H9 (cell line): Measurements from ENCODE around the gene EHF. TPM values are rescaled to one million over a fixed set of nuclear protein-coding genes. Genes with fewer than 3 reads are reported as not detected.

Source experiments
- DNase-seq: peaks from one replicate; pipeline ENCODE4 v3.0.0-alpha.2; 2017
- H2AFZ ChIP-seq: one replicate; pipeline ENCODE4 v1.6.1; 2013; ENCODE audit warnings: mild to moderate bottlenecking, low read length, control low read depth, moderate library complexity
- H2AK5ac ChIP-seq: 2 replicates; pipeline ENCODE4 v1.6.1; 2013; ENCODE audit warnings: low read length, control low read depth, mixed read lengths; ENCODE audit not compliant: insufficient read length
- H2BK120ac ChIP-seq: one replicate; pipeline ENCODE4 v1.6.1; 2013; ENCODE audit warnings: low read depth, mild to moderate bottlenecking, low read length, control low read depth, inconsistent platforms; ENCODE audit not compliant: poor library complexity, severe bottlenecking
- H2BK12ac ChIP-seq: 2 replicates; pipeline ENCODE4 v1.6.1; 2013; ENCODE audit warnings: low read length, control low read depth, mixed read lengths, low read depth; ENCODE audit not compliant: insufficient read length
- H2BK15ac ChIP-seq: 2 replicates; pipeline ENCODE4 v1.6.1; 2013; ENCODE audit warnings: low read depth, low read length, control low read depth
- H2BK20ac ChIP-seq: one replicate; pipeline ENCODE4 v1.6.1; 2013; ENCODE audit warnings: low read depth, mild to moderate bottlenecking, low read length, control low read depth, inconsistent platforms; ENCODE audit not compliant: poor library complexity, severe bottlenecking
- H2BK5ac ChIP-seq: 2 replicates; pipeline ENCODE4 v1.6.1; 2013; ENCODE audit warnings: low read length, control low read depth, mixed read lengths; ENCODE audit not compliant: insufficient read length
- H3K14ac ChIP-seq: 2 replicates; pipeline ENCODE4 v1.6.1; 2013; ENCODE audit warnings: low read length, control low read depth; ENCODE audit not compliant: insufficient read depth
- H3K18ac ChIP-seq: 2 replicates; pipeline ENCODE4 v1.6.1; 2013; ENCODE audit warnings: low read depth, mild to moderate bottlenecking, mixed read lengths, low read length, control low read depth; ENCODE audit not compliant: insufficient read length
- H3K23ac ChIP-seq: 2 replicates; pipeline ENCODE4 v1.6.1; 2013; ENCODE audit warnings: low read length, control low read depth, mixed read lengths, low read depth; ENCODE audit not compliant: insufficient read length
- H3K23me2 ChIP-seq: 2 replicates; pipeline ENCODE4 v1.6.1; 2013; ENCODE audit warnings: low read depth, mild to moderate bottlenecking, mixed read lengths, low read length, control low read depth; ENCODE audit not compliant: insufficient read length, poor library complexity, severe bottlenecking
- H3K27ac ChIP-seq: 2 replicates; pipeline ENCODE4 v1.5.1; 2013; ENCODE audit warnings: low read length, control low read depth, mixed read lengths, low read depth; ENCODE audit not compliant: insufficient read length
- H3K27me3 ChIP-seq: 2 replicates; pipeline ENCODE4 v1.6.1; 2013; ENCODE audit warnings: low read length, control low read depth, inconsistent platforms; ENCODE audit not compliant: insufficient read depth
- H3K4ac ChIP-seq: 2 replicates; pipeline ENCODE4 v1.6.1; 2013; ENCODE audit warnings: low read depth, mild to moderate bottlenecking, control low read depth, inconsistent platforms, low read length, moderate library complexity
- H3K4me1 ChIP-seq: 2 replicates; pipeline ENCODE4 v1.6.1; 2013; ENCODE audit warnings: low read length, control low read depth, inconsistent platforms; ENCODE audit not compliant: insufficient read depth
- H3K4me2 ChIP-seq: 2 replicates; pipeline ENCODE4 v1.6.1; 2013; ENCODE audit warnings: low read length, control low read depth, mixed read lengths; ENCODE audit not compliant: insufficient read length, insufficient read depth
- H3K56ac ChIP-seq: 2 replicates; pipeline ENCODE4 v1.6.1; 2013; ENCODE audit warnings: low read depth, mild to moderate bottlenecking, mixed read lengths, low read length, control low read depth; ENCODE audit not compliant: insufficient read length
- H3K79me1 ChIP-seq: 2 replicates; pipeline ENCODE4 v1.6.1; 2013; ENCODE audit warnings: low read depth, mild to moderate bottlenecking, moderate library complexity, low read length, control low read depth, inconsistent platforms; ENCODE audit not compliant: insufficient read depth, poor library complexity, severe bottlenecking
- H3K79me2 ChIP-seq: 2 replicates; pipeline ENCODE4 v1.6.1; 2013; ENCODE audit warnings: low read length, control low read depth, inconsistent platforms; ENCODE audit not compliant: insufficient read depth
- H3K9ac ChIP-seq: 2 replicates; pipeline ENCODE4 v1.6.1; 2013; ENCODE audit warnings: low read length, control low read depth, mixed read lengths; ENCODE audit not compliant: insufficient read length; ENCODE audit errors: extremely low read depth
- H3K9me3 ChIP-seq: one replicate; pipeline ENCODE4 v1.6.1; 2013; ENCODE audit warnings: low read depth, low read length, inconsistent platforms; ENCODE audit not compliant: control insufficient read depth
- H3T11ph ChIP-seq: one replicate; pipeline ENCODE4 v1.6.1; 2013; ENCODE audit warnings: mild to moderate bottlenecking, low read length, control low read depth, inconsistent platforms
- H4K20me1 ChIP-seq: one replicate; pipeline ENCODE4 v1.6.1; 2013; ENCODE audit not compliant: control insufficient read depth, insufficient read length, insufficient read depth
- H4K5ac ChIP-seq: 2 replicates; pipeline ENCODE4 v1.6.1; 2013; ENCODE audit warnings: low read depth, mild to moderate bottlenecking, mixed read lengths, low read length, control low read depth; ENCODE audit not compliant: insufficient read length
- H4K8ac ChIP-seq: replicated peaks from 2 replicates; pipeline ENCODE4 v1.6.1; 2013; ENCODE audit warnings: low read length, control low read depth, mixed read lengths, low read depth; ENCODE audit not compliant: insufficient read length
- H4K91ac ChIP-seq: 2 replicates; pipeline ENCODE4 v1.6.1; 2013; ENCODE audit warnings: low read depth, mild to moderate bottlenecking, moderate library complexity, mixed read lengths, low read length, control low read depth; ENCODE audit not compliant: insufficient read length
- H3K27ac Mint-ChIP-seq, 3 experiments: 2 replicates in 2 of 3; 3 replicates in 1 of 3; pipeline ENCODE4 v1.8.0; 2020 to 2021; ENCODE audit warnings: mixed read lengths in 3 of 3, mild to moderate bottlenecking in 1 of 3, moderate library complexity in 1 of 3
- H3K27me3 Mint-ChIP-seq: 2 replicates; pipeline ENCODE4 v1.8.0; 2021; ENCODE audit warnings: low read depth, mild to moderate bottlenecking, moderate library complexity, mixed read lengths
- H3K36me3 Mint-ChIP-seq, 3 experiments: 2 replicates in 2 of 3; 3 replicates in 1 of 3; pipeline ENCODE4 v1.8.0; 2020 to 2021; ENCODE audit warnings: low read depth in 3 of 3, mixed read lengths in 3 of 3; ENCODE audit not compliant: insufficient read depth in 1 of 3
- H3K4me1 Mint-ChIP-seq, 2 experiments: 2 replicates each; pipeline ENCODE4 v1.8.0; 2020; ENCODE audit warnings: mixed read lengths in 2 of 2
- H3K4me3 Mint-ChIP-seq, 2 experiments: 2 replicates in 1 of 2; 3 replicates in 1 of 2; pipeline ENCODE4 v1.8.0; 2020 to 2021; ENCODE audit warnings: mild to moderate bottlenecking in 2 of 2, mixed read lengths in 2 of 2, moderate library complexity in 1 of 2
- H3K9me3 Mint-ChIP-seq, 2 experiments: 2 replicates in 1 of 2; 3 replicates in 1 of 2; pipeline ENCODE4 v1.8.0; 2020; ENCODE audit warnings: mild to moderate bottlenecking in 2 of 2, mixed read lengths in 2 of 2, moderate library complexity in 1 of 2
- CTCF ChIP-seq: fragments of 200-600 bp; sonication (generic); conservative IDR thresholded peaks from 3 replicates; pipeline ENCODE4 v1.8.0; 2021; ENCODE audit warnings: antibody characterized with exemption, mild to moderate bottlenecking
- WGBS: extraction: QIAGEN DNeasy Blood & Tissue Kit; methylation state at CpG from one replicate; pipeline ENCODE4 v1.1.7; 2013; ENCODE audit warnings: missing lambda C conversion rate, low lambda C conversion rate, mixed read lengths; ENCODE audit not compliant: insufficient read length; ENCODE audit errors: extremely low coverage; 5-methylcytosine and 5-hydroxymethylcytosine counted together
- total RNA-seq: library from RNA; stranded (reverse); gene quantifications from 2 replicates; pipeline ENCODE4 v1.2.1, GENCODE V29; 2021

Gene EHF
- total RNA-seq, 1 experiment from 2014 or later, result not detected

DNA sequence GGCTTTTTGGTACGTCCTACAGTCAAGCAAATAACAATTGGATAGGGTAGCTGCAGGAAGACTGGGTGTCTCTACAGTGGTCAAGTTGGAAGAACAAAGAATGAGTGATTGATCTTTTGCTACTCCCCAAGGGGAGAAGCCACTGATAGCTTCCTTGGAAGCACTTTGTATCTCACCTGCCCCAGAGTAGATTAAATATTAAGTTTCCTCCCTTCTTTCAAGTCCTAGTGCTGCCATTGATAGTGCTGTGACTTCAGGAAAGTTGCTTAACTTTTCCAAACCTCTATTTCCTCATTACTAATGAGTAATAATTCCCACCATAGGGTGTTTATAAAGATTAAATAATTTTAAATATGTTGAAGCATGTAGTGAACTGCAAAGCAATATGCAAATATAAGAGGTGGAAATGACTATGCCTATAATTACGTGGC, 35.6 kb upstream of the EHF start:
- no peak overlapping the region for H2AFZ ChIP-seq
- WGBS, result no CpG with 5 or more reads among the region's 2 CpGs
- no peaks in the 10 kb centered on the region; a peak in 3 of 5 replicates for H3K9me3 Mint-ChIP-seq

More for the DNA sequence above, 35.6 kb upstream of the EHF start:
- H3K79me1 ChIP-seq, result no peaks in the 10 kb centered on the region
- H3K9ac ChIP-seq, result no peak overlapping the region
- no peak overlapping the region for H3K4me2 ChIP-seq
- H2BK120ac ChIP-seq, result no peak overlapping the region
- no peaks in the 10 kb centered on the region for H3K4me1 ChIP-seq
- H4K5ac ChIP-seq, result no peak overlapping the region
- H3K9me3 ChIP-seq, result no peaks in the 10 kb centered on the region
- no peaks in the 10 kb centered on the region for H4K20me1 ChIP-seq
- no peak overlapping the region for H2AK5ac ChIP-seq
- no peak overlapping the region for H3K4ac ChIP-seq
- no peak overlapping the region for H3K27ac Mint-ChIP-seq
- no peak overlapping the region for H3K18ac ChIP-seq
- H3K4me3 Mint-ChIP-seq, result no peak overlapping the region
- H2BK20ac ChIP-seq, result no peak overlapping the region
- no peaks in the 10 kb centered on the region for H3K27me3 ChIP-seq
- H3K27me3 Mint-ChIP-seq, result peaks cover 5% of the 10 kb centered on the region
- no peaks in the 10 kb centered on the region for H3K23me2 ChIP-seq
- no peak overlapping the region for H4K8ac ChIP-seq
- H3K56ac ChIP-seq, result no peak overlapping the region
- no peak for DNase-seq
- no peaks in the 10 kb centered on the region for H3K36me3 Mint-ChIP-seq
- no peak overlapping the region for H3K14ac ChIP-seq
- no peak overlapping the region for H3K27ac ChIP-seq
- H2BK12ac ChIP-seq, result no peak overlapping the region
- no peak overlapping the region for H4K91ac ChIP-seq
- H3T11ph ChIP-seq, result no peak overlapping the region
- no peak overlapping the region for H2BK15ac ChIP-seq
- H3K23ac ChIP-seq, result no peak overlapping the region
- peaks cover 8 to 14% of the 10 kb centered on the region in 2 experiments; a peak in 3 of 4 replicates for H3K4me1 Mint-ChIP-seq
- no peaks in the 10 kb centered on the region for H3K79me2 ChIP-seq
- TF ChIP-seq CTCF, result no peak
- H2BK5ac ChIP-seq, result no peak overlapping the region
